SH-SY5Y (cell line): ENCODE measurements around the gene CPEB1.

ENCODE experiments used
- GATA2 ChIP-seq: IDR thresholded peaks from 2 replicates; pipeline ENCODE4 v1.6.1; 2011; ENCODE audit warnings: mild to moderate bottlenecking, low read depth, low read length
- GATA3 ChIP-seq: IDR thresholded peaks from 2 replicates; pipeline ENCODE4 v1.6.1; 2011; ENCODE audit warnings: low read depth, mild to moderate bottlenecking, low read length, moderate library complexity

- TF ChIP-seq GATA3 = no peak
- TF ChIP-seq GATA2 = no peak
These were observed 79.5 kb downstream of the CPEB1 start for GRCh38 chr15:82567661-82568060.
